C4-2B (cell line): ENCODE results near the gene SF3B1.

ENCODE experiments used
- CTCF ChIP-seq: fragments of 450-650 bp; conservative IDR thresholded peaks from 2 replicates; pipeline ENCODE4 v1.5.1; 2017; ENCODE audit warnings: mild to moderate bottlenecking
- ZFX ChIP-seq: fragments of 450-650 bp; IDR thresholded peaks from 2 replicates; pipeline ENCODE4 v1.6.1; 2017

GRCh38 chr2:197453914-197454398 is 19.1 kb upstream of the SF3B1 start:
- TF ChIP-seq CTCF (no peak), ZFX (no peak)
